ENCODE measurements around the gene AVL9. TPM values are rescaled to one million over a fixed set of nuclear protein-coding genes. Genes with fewer than 3 reads are reported as not detected.

Gene AVL9
- polyA plus RNA-seq, 3 donors = 27.2 to 33.1 (median 29.8) TPM

GRCh38 chr7:32522746-32523530 lies 27.6 kb downstream of the AVL9 start:
- DNase-seq (ENCODE audit: extremely low read depth in 1 of 11, low read depth in 9 of 11, low spot score in 4 of 11) = no peak

GRCh38 chr7:32524631-32525030 lies 29.3 kb downstream of the AVL9 start:
- no peak for DNase-seq (ENCODE audit: extremely low read depth in 1 of 11, low read depth in 9 of 11, low spot score in 4 of 11)

GRCh38 chr7:32525839-32526238 lies 30.6 kb downstream of the AVL9 start:
- no peak for DNase-seq (ENCODE audit: extremely low read depth in 1 of 11, low read depth in 9 of 11, low spot score in 4 of 11)

- DNase-seq (ENCODE audit: extremely low read depth in 1 of 11, low read depth in 9 of 11, low spot score in 4 of 11) = no peak
Measured at GRCh38 chr7:32531402-32531801, 36.1 kb downstream of the AVL9 start.

- DNase-seq (ENCODE audit: extremely low read depth in 1 of 11, low read depth in 9 of 11, low spot score in 4 of 11) = no peak
Measured at GRCh38 chr7:32532086-32532485, 36.8 kb downstream of the AVL9 start.

GRCh38 chr7:32532716-32533115 lies 37.4 kb downstream of the AVL9 start:
- no peak for DNase-seq (ENCODE audit: extremely low read depth in 1 of 11, low read depth in 9 of 11, low spot score in 4 of 11)

GRCh38 chr7:32533276-32534029 lies 38.2 kb downstream of the AVL9 start:
- DNase-seq (ENCODE audit: extremely low read depth in 1 of 11, low read depth in 9 of 11, low spot score in 4 of 11) = no peak

- no peak for DNase-seq (ENCODE audit: extremely low read depth in 1 of 11, low read depth in 9 of 11, low spot score in 4 of 11)
Measured at GRCh38 chr7:32535162-32535702, 39.9 kb downstream of the AVL9 start.

GRCh38 chr7:32536016-32536415 lies 40.7 kb downstream of the AVL9 start:
- DNase-seq (ENCODE audit: extremely low read depth in 1 of 11, low read depth in 9 of 11, low spot score in 4 of 11) = no peak

GRCh38 chr7:32536585-32536984 lies 41.3 kb downstream of the AVL9 start:
- DNase-seq (ENCODE audit: extremely low read depth in 1 of 11, low read depth in 9 of 11, low spot score in 4 of 11) = no peak

- DNase-seq (ENCODE audit: extremely low read depth in 1 of 11, low read depth in 9 of 11, low spot score in 4 of 11) = no peak
Measured at GRCh38 chr7:32537760-32538159, 42.5 kb downstream of the AVL9 start.

GRCh38 chr7:32539366-32539765 lies 44.1 kb downstream of the AVL9 start:
- DNase-seq (ENCODE audit: extremely low read depth in 1 of 11, low read depth in 9 of 11, low spot score in 4 of 11) = no peak

GRCh38 chr7:32539919-32540531 lies 44.7 kb downstream of the AVL9 start:
- DNase-seq (ENCODE audit: extremely low read depth in 1 of 11, low read depth in 9 of 11, low spot score in 4 of 11) = no peak

- DNase-seq (ENCODE audit: extremely low read depth in 1 of 11, low read depth in 9 of 11, low spot score in 4 of 11) = no peak
Measured at GRCh38 chr7:32542595-32542994, 47.3 kb downstream of the AVL9 start.

GRCh38 chr7:32559480-32559879 lies 64.2 kb downstream of the AVL9 start:
- no peak for DNase-seq (ENCODE audit: extremely low read depth in 1 of 11, low read depth in 9 of 11, low spot score in 4 of 11)

GRCh38 chr7:32560075-32560474 lies 64.8 kb downstream of the AVL9 start:
- DNase-seq (ENCODE audit: extremely low read depth in 1 of 11, low read depth in 9 of 11, low spot score in 4 of 11) = no peak

GRCh38 chr7:32561613-32562012 lies 66.3 kb downstream of the AVL9 start:
- DNase-seq (ENCODE audit: extremely low read depth in 1 of 11, low read depth in 9 of 11, low spot score in 4 of 11) = no peak

GRCh38 chr7:32564542-32564941 lies 69.3 kb downstream of the AVL9 start:
- DNase-seq (ENCODE audit: extremely low read depth in 1 of 11, low read depth in 9 of 11, low spot score in 4 of 11) = peak in 8 of 11 donors; percentile 19 to 54 (median 31)

GRCh38 chr7:32569388-32570289 lies 74.3 kb downstream of the AVL9 start:
- DNase-seq (ENCODE audit: extremely low read depth in 1 of 11, low read depth in 9 of 11, low spot score in 4 of 11) = peak in 1 of 11 donors; percentile 12
